SU-DHL-6 (cell line): Measurements from ENCODE around the gene SLCO3A1.

ENCODE experiments used
- H2AFZ ChIP-seq: fragments of 200-600 bp; sonication (generic); 2 replicates; pipeline ENCODE4 v1.6.1; 2014; ENCODE audit warnings: low read depth, mild to moderate bottlenecking, moderate library complexity, mixed read lengths, antibody characterized with exemption, low read length; ENCODE audit not compliant: severe bottlenecking
- H3F3A ChIP-seq: fragments of 200-600 bp; shearing (Covaris generic); 2 replicates; pipeline ENCODE4 v1.6.0; 2016; ENCODE audit warnings: antibody characterized with exemption, mild to moderate bottlenecking; ENCODE audit not compliant: insufficient read depth
- H3K27ac ChIP-seq: fragments of 200-600 bp; sonication (generic); 2 replicates; pipeline ENCODE4 v1.5.1; 2016; ENCODE audit warnings: low read depth, mild to moderate bottlenecking, low read length, moderate library complexity, mixed read lengths
- H3K27me3 ChIP-seq: fragments of 200-600 bp; sonication (generic), shearing (Covaris generic); 2 replicates; pipeline ENCODE4 v1.6.0; 2014; ENCODE audit warnings: mild to moderate bottlenecking, low read length
- H3K36me3 ChIP-seq: fragments of 200-600 bp; sonication (generic); 2 replicates; pipeline ENCODE4 v1.6.1; 2014; ENCODE audit warnings: mild to moderate bottlenecking, low read length, mixed read lengths
- H3K4me2 ChIP-seq: fragments of 300-600, 200-600 bp; shearing (Covaris generic), sonication (generic); 2 replicates; pipeline ENCODE4 v1.6.0; 2014; ENCODE audit warnings: low read length, low read depth, mild to moderate bottlenecking; ENCODE audit not compliant: poor library complexity, severe bottlenecking
- H3K4me3 ChIP-seq: fragments of 200-600 bp; sonication (generic); 2 replicates; pipeline ENCODE4 v1.5.1; 2014; ENCODE audit warnings: antibody characterized with exemption, low read length, mild to moderate bottlenecking, mixed read lengths; ENCODE audit not compliant: insufficient read depth, poor library complexity, severe bottlenecking
- H3K79me2 ChIP-seq: fragments of 200-600 bp; sonication (generic); 2 replicates; pipeline ENCODE4 v1.6.1; 2014; ENCODE audit warnings: mild to moderate bottlenecking, low read length, moderate library complexity; ENCODE audit not compliant: insufficient read depth
- H3K9ac ChIP-seq: fragments of 200-600 bp; sonication (generic); 2 replicates; pipeline ENCODE4 v1.7.0; 2014; ENCODE audit warnings: mild to moderate bottlenecking, low read length
- H3K9me2 ChIP-seq: fragments of 200-600 bp; sonication (generic); replicated peaks from 2 replicates; pipeline ENCODE4 v1.6.1; 2014; ENCODE audit warnings: low read length; ENCODE audit not compliant: insufficient read depth
- H3K9me3 ChIP-seq: fragments of 200-600 bp; sonication (generic); 2 replicates; pipeline ENCODE4 v1.6.1; 2014; ENCODE audit warnings: low read length, mixed read lengths; ENCODE audit not compliant: insufficient read depth
- H4K20me1 ChIP-seq: fragments of 200-600 bp; sonication (generic); 2 replicates; pipeline ENCODE4 v1.6.1; 2014; ENCODE audit warnings: low read depth, mild to moderate bottlenecking, antibody characterized with exemption, low read length, moderate library complexity, mixed read lengths
- CTCF ChIP-seq: fragments of 200-600 bp; sonication (generic); IDR thresholded peaks from one replicate; pipeline ENCODE4 v1.5.1; 2017; ENCODE audit warnings: antibody characterized with exemption, mild to moderate bottlenecking, low read length, moderate library complexity; ENCODE audit not compliant: insufficient read depth, poor library complexity, severe bottlenecking
- EZH2phosphoT487 ChIP-seq: fragments of 200-600 bp; sonication (generic), shearing (Covaris generic); conservative IDR thresholded peaks from 2 replicates; pipeline ENCODE4 v1.6.1; 2018; ENCODE audit warnings: mild to moderate bottlenecking, antibody characterized with exemption, low read length, moderate library complexity, mixed read lengths

The SLCO3A1 gene

GRCh38 chr15:91862891-91863504 is 9.5 kb downstream of the SLCO3A1 start:
- no peaks in the 10 kb centered on the region for H3K9me3 ChIP-seq
- no peaks in the 10 kb centered on the region for H3K36me3 ChIP-seq
- peaks cover 3% of the 10 kb centered on the region for H3F3A ChIP-seq
- H3K4me3 ChIP-seq, result no peak overlapping the region
- H3K9ac ChIP-seq, result no peak overlapping the region
- peaks cover 13% of the 10 kb centered on the region; the same call in 1 of the 2 replicates for H3K79me2 ChIP-seq
- no peak overlapping the region for H3K4me2 ChIP-seq
- no peaks in the 10 kb centered on the region for H3K9me2 ChIP-seq
- H3K27me3 ChIP-seq, result no peaks in the 10 kb centered on the region
- TF ChIP-seq CTCF (no peak), EZH2phosphoT487 (no peak)
- H3K27ac ChIP-seq, result no peak overlapping the region
- no peak overlapping the region for H2AFZ ChIP-seq
- H4K20me1 ChIP-seq, result peaks cover 38% of the 10 kb centered on the region

- Histone ChIP-seq H3K9me2 (no peaks in the 10 kb centered on the region), H3K36me3 (no peaks in the 10 kb centered on the region), H3K4me2 (no peak overlapping the region), H3K27ac (no peak overlapping the region), H3K27me3 (no peaks in the 10 kb centered on the region), H3K79me2 (peaks cover 8% of the 10 kb centered on the region; the same call in 1 of the 2 replicates), H4K20me1 (peaks cover 34% of the 10 kb centered on the region), H3K4me3 (no peak overlapping the region), H3K9ac (no peak overlapping the region), H2AFZ (no peak overlapping the region), H3K9me3 (no peaks in the 10 kb centered on the region), H3F3A (no peaks in the 10 kb centered on the region; the same call in 1 of the 2 replicates)
- TF ChIP-seq CTCF (no peak), EZH2phosphoT487 (no peak)
Measured at GRCh38 chr15:91863621-91864255, 10.2 kb downstream of the SLCO3A1 start.

- Histone ChIP-seq H3K9ac (no peak overlapping the region), H2AFZ (no peak overlapping the region), H3K9me2 (no peaks in the 10 kb centered on the region), H3K79me2 (no peaks in the 10 kb centered on the region; the same call in 1 of the 2 replicates), H3K4me2 (no peak overlapping the region), H3F3A (no peaks in the 10 kb centered on the region; the same call in 1 of the 2 replicates), H3K27ac (no peak overlapping the region), H3K9me3 (no peaks in the 10 kb centered on the region), H4K20me1 (peaks cover 27% of the 10 kb centered on the region), H3K36me3 (no peaks in the 10 kb centered on the region), H3K4me3 (no peak overlapping the region), H3K27me3 (no peaks in the 10 kb centered on the region)
- TF ChIP-seq EZH2phosphoT487 (no peak), CTCF (no peak)
Measured at GRCh38 chr15:91864664-91865063, 11.2 kb downstream of the SLCO3A1 start.
